Measurements from ENCODE around the gene SPRY1. TPM values are rescaled to one million over a fixed set of nuclear protein-coding genes. Genes with fewer than 3 reads are reported as not detected.

Gene SPRY1
- total RNA-seq, 1 experiment from 2014 or later, result 4.8 TPM

DNA sequence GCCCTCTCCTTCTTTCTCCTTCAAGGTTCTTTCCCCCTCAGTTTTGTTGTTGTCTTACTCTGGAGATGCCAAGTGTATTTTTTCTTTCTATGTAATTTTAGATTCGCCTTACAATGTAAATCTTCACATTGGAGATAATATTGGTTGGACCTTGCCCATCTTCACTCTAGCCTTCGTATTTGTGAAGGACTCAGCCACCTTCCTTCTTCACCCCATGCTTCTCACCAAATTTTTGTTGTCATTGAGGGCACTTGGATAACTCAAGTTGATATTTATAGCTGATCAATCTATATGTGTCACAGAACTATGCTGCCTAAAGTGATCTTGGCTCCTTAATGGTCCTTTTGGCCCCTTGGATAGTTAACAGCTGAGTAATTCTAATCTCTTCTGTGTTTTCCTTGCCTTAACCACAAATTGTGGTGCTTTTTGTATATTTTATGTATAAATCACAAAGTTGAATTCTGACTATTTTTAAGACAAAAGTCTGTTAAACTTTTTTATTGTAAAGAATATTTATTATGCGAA is 6.5 kb downstream of the SPRY1 start (continued):
- TF ChIP-seq EZH2 (IDR thresholded peaks at IDR 0.05) (no peak), SIN3A (IDR thresholded peaks at IDR 0.05; ENCODE audit: low read depth) (no peak), RAD21 (IDR thresholded peaks at IDR 0.05; ENCODE audit: low read depth) (no peak), CEBPB (IDR thresholded peaks at IDR 0.05; ENCODE audit: low read depth) (no peak), ZFX (IDR thresholded peaks at IDR 0.05) (no peak)
- TF ChIP-seq, protein P1, sequence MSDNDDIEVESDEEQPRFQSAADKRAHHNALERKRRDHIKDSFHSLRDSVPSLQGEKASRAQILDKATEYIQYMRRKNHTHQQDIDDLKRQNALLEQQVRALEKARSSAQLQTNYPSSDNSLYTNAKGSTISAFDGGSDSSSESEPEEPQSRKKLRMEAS (IDR thresholded peaks at IDR 0.05), result no peak
- TF ChIP-seq, protein P2, sequence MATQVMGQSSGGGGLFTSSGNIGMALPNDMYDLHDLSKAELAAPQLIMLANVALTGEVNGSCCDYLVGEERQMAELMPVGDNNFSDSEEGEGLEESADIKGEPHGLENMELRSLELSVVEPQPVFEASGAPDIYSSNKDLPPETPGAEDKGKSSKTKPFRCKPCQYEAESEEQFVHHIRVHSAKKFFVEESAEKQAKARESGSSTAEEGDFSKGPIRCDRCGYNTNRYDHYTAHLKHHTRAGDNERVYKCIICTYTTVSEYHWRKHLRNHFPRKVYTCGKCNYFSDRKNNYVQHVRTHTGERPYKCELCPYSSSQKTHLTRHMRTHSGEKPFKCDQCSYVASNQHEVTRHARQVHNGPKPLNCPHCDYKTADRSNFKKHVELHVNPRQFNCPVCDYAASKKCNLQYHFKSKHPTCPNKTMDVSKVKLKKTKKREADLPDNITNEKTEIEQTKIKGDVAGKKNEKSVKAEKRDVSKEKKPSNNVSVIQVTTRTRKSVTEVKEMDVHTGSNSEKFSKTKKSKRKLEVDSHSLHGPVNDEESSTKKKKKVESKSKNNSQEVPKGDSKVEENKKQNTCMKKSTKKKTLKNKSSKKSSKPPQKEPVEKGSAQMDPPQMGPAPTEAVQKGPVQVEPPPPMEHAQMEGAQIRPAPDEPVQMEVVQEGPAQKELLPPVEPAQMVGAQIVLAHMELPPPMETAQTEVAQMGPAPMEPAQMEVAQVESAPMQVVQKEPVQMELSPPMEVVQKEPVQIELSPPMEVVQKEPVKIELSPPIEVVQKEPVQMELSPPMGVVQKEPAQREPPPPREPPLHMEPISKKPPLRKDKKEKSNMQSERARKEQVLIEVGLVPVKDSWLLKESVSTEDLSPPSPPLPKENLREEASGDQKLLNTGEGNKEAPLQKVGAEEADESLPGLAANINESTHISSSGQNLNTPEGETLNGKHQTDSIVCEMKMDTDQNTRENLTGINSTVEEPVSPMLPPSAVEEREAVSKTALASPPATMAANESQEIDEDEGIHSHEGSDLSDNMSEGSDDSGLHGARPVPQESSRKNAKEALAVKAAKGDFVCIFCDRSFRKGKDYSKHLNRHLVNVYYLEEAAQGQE (IDR thresholded peaks at IDR 0.05; ENCODE audit: low read depth), result no peak

- DNase-seq (ENCODE audit: low read depth, low spot score), result no peak
- Histone ChIP-seq H4K20me1 (ENCODE audit: insufficient read depth) (no peaks in the 10 kb centered on the region), H3K9ac (ENCODE audit: low read length) (no peak overlapping the region), H3K27me3 (ENCODE audit: insufficient read depth, low read length) (no peaks in the 10 kb centered on the region), H2AFZ (ENCODE audit: low read depth, low read length, poor library complexity, severe bottlenecking) (no peak overlapping the region), H3K79me2 (ENCODE audit: insufficient read depth, low read length) (peaks cover 3% of the 10 kb centered on the region; the same call in 1 of the 2 replicates), H3K4me2 (ENCODE audit: low read length) (no peak overlapping the region), H3K36me3 (ENCODE audit: control insufficient read depth in 1 of 2, insufficient read depth in 2 of 2, low read length in 2 of 2) (peaks cover 5% of the 10 kb centered on the region in 2 experiments; a peak in 2 of 4 replicates), H3K4me3 (replicated peaks in 1 of 2; ENCODE audit: low read depth in 1 of 2, low read length in 2 of 2) (no peak overlapping the region), H3K9me2 (ENCODE audit: insufficient read depth) (no peaks in the 10 kb centered on the region), H3K9me3 (ENCODE audit: control insufficient read depth in 1 of 2, insufficient read depth in 1 of 2, low read depth in 1 of 2, low read length in 2 of 2) (no peaks in the 10 kb centered on the region), H3K4me1 (ENCODE audit: control insufficient read depth in 1 of 2, insufficient read depth in 2 of 2, low read length in 2 of 2) (peaks cover 0 to under 1% of the 10 kb centered on the region in 2 experiments; a peak in 2 of 4 replicates), H3K27ac (ENCODE audit: low read depth, low read length) (no peak overlapping the region)
- ChIA-PET POLR2A (no interaction called here), CTCF (interaction anchor here (0.8 kb wide), 1 partner anchor 12 kb away, joined by 3 read pairs; no protein-coding TSS in a partner anchor), RAD21 (ENCODE audit: low non-redundant PET in 1 of 2, low total read pairs in 2 of 2, uncharacterized antibody in 2 of 2, unreplicated experiment in 2 of 2) (no interaction called here)
- intact Hi-C loops (cut with micrococcal nuclease), result no loop called here
- BruUV-seq (replicated peaks), result no TSS peak
- TF ChIP-seq POLR2AphosphoS5 (IDR thresholded peaks at IDR 0.05; ENCODE audit: low read depth, low read length) (no peak), ELF1 (IDR thresholded peaks at IDR 0.05; ENCODE audit: borderline replicate concordance, low read depth) (no peak), EZH2phosphoT487 (IDR thresholded peaks at IDR 0.05; ENCODE audit: borderline replicate concordance) (no peak), CEBPB (IDR thresholded peaks at IDR 0.05; ENCODE audit: low read depth) (no peak), CTCF (IDR thresholded peaks at IDR 0.05 in 2 of 3, conservative IDR thresholded peaks at IDR 0.05 in 1 of 3; ENCODE audit: borderline replicate concordance in 1 of 3, insufficient read depth in 1 of 3, low read depth in 2 of 3, low read length in 2 of 3) (no peak), FOSL1 (IDR thresholded peaks at IDR 0.05; ENCODE audit: low read depth) (no peak), TCF7L2 (IDR thresholded peaks at IDR 0.05; ENCODE audit: borderline replicate concordance, extremely low read depth, insufficient read depth, insufficient read length) (no peak), EGR1 (IDR thresholded peaks at IDR 0.05; ENCODE audit: low read depth) (no peak), POLR2A (IDR thresholded peaks at IDR 0.05; ENCODE audit: borderline replicate concordance, extremely low read depth, insufficient read depth, insufficient read length) (no peak), ZBTB33 (IDR thresholded peaks at IDR 0.05; ENCODE audit: extremely low read depth, insufficient replicate concordance, low read length) (no peak), SIN3A (IDR thresholded peaks at IDR 0.05; ENCODE audit: low read depth) (no peak)
- no peak for ATAC-seq
These were observed 7.9 kb downstream of the SPRY1 start for GRCh38 chr4:123404533-123404932.
